GM12891 (cell line): Measurements from ENCODE around the gene OR1K1. TPM values are rescaled to one million over a fixed set of nuclear protein-coding genes. Genes with fewer than 3 reads are reported as not detected.

Source experiments
- DNase-seq: peaks from one replicate; pipeline ENCODE4 v3.0.0; 2011; ENCODE audit warnings: low spot score; ENCODE audit not compliant: insufficient read length
- FAIRE-seq: peaks from 2 replicates; lab custom pipeline; 2011; peaks lifted over from hg19 to GRCh38; lab: Jason Lieb, UNC
- PAX5 ChIP-seq: IDR thresholded peaks from 2 replicates; pipeline ENCODE4 v1.6.1; 2011; ENCODE audit warnings: low read length, moderate library complexity, mild to moderate bottlenecking; ENCODE audit not compliant: insufficient read depth, severe bottlenecking
- POLR2A ChIP-seq: IDR thresholded peaks from 2 replicates; pipeline ENCODE4 v1.6.1; 2011; ENCODE audit warnings: low read depth, low read length, control low read depth
- POLR2AphosphoS5 ChIP-seq: IDR thresholded peaks from 2 replicates; pipeline ENCODE4 v1.6.1; 2011; ENCODE audit warnings: low read depth, low read length, control low read depth
- POU2F2 ChIP-seq: IDR thresholded peaks from 2 replicates; pipeline ENCODE4 v1.6.1; 2011; ENCODE audit warnings: low read depth, mild to moderate bottlenecking, control low read depth, low read length, moderate library complexity
- SPI1 ChIP-seq: IDR thresholded peaks from 2 replicates; pipeline ENCODE4 v1.6.1; 2011; ENCODE audit warnings: low read depth, low read length, control low read depth
- TAF1 ChIP-seq: IDR thresholded peaks from 2 replicates; pipeline ENCODE4 v1.6.1; 2011; ENCODE audit warnings: low read depth, low read length, control low read depth
- polyA plus RNA-seq: library from polyadenylated mRNA; unstranded; fragments of >200 nt; gene quantifications from one replicate; pipeline ENCODE4 v1.2.1, GENCODE V29; 2012; ENCODE audit warnings: low read depth, missing spikeins, inconsistent platforms; ENCODE audit not compliant: missing spikeins

OR1K1 gene, protein sequence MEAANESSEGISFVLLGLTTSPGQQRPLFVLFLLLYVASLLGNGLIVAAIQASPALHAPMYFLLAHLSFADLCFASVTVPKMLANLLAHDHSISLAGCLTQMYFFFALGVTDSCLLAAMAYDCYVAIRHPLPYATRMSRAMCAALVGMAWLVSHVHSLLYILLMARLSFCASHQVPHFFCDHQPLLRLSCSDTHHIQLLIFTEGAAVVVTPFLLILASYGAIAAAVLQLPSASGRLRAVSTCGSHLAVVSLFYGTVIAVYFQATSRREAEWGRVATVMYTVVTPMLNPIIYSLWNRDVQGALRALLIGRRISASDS
- not detected for polyA plus RNA-seq

DNA sequence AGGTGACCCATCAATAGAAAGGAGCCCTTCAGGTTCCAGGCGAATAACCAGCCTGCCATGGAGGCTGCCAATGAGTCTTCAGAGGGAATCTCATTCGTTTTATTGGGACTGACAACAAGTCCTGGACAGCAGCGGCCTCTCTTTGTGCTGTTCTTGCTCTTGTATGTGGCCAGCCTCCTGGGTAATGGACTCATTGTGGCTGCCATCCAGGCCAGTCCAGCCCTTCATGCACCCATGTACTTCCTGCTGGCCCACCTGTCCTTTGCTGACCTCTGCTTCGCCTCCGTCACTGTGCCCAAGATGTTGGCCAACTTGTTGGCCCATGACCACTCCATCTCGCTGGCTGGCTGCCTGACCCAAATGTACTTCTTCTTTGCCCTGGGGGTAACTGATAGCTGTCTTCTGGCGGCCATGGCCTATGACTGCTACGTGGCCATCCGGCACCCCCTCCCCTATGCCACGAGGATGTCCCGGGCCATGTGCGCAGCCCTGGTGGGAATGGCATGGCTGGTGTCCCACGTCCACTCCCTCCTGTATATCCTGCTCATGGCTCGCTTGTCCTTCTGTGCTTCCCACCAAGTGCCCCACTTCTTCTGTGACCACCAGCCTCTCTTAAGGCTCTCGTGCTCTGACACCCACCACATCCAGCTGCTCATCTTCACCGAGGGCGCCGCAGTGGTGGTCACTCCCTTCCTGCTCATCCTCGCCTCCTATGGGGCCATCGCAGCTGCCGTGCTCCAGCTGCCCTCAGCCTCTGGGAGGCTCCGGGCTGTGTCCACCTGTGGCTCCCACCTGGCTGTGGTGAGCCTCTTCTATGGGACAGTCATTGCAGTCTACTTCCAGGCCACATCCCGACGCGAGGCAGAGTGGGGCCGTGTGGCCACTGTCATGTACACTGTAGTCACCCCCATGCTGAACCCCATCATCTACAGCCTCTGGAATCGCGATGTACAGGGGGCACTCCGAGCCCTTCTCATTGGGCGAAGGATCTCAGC lies at the start of gene OR1K1:
Gene OR1K1, plus strand, starts transcription at position 58 of the 995 bp plus-strand sequence. Its CDS starts 0 bp downstream, at position 58.
- no peak for FAIRE-seq
- no peak for DNase-seq
- TF ChIP-seq TAF1 (no peak), POLR2AphosphoS5 (no peak), SPI1 (no peak), POLR2A (no peak)

DNA sequence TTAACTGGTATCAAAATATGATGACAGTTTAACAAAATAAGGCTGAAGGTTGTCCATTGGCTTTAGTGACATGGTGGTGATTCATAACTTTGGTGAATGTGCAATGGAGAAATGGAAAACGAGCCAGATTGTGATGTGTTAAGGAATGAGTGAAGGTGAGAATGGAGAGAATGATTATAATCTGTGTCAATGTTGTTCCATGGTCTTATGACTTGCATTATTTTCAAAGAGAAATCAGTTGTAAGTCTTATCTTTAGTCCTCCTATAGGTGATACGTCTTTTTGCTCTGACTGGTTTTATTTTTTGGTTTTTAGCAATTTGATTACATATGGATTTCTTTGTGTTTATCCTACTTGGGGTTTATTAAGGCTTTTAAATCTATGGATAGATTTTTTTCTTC lies 45.1 kb upstream of the OR1K1 start:
- FAIRE-seq (no peak), DNase-seq (no peak)
- TF ChIP-seq TAF1 (no peak), POLR2A (no peak), SPI1 (no peak), POU2F2 (no peak), POLR2AphosphoS5 (no peak), PAX5 (no peak)

DNA sequence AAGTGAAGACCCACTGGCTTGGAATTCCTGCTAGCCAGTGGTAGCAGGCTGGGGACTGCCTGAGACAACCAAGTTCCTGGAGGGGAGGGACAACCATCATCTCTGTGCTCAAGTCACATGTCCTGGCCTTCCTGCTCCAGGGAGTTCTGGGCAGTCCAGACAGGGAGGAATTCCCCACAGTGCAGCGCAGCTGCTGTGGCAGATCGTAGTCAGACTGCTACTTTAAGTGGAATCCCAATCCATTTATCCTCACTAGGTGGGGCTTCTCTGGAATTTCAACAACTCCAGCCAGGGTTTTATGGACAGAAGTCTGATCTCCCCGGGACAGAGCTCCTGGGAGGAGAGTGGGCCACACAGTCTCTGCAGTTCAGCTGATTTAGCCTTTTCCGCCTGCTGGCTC lies 32.1 kb upstream of the OR1K1 start:
- no peak for DNase-seq
- TF ChIP-seq TAF1 (no peak), POU2F2 (no peak), POLR2AphosphoS5 (no peak), POLR2A (no peak), SPI1 (no peak), PAX5 (no peak)
- FAIRE-seq: no peak

DNA sequence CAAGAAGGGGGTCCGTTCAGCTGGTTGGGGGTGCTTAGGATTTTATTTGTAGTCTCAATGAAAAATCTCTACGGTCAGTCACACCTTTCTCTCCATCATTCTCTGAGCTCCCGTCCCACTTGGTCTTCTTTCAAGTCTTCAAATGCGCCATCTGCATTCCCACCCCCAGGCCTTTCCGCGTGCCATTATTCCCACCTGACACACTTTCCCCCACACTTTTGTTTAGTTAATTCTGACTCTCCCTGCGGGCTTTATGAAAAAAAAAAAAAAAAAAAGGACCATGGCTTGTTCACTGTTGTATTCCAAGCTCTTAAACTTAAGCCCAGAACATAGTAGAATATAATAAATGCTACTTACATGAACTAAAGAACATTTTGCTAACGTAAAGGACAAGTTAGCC lies 22.9 kb upstream of the OR1K1 start:
- no peak for TF ChIP-seq PAX5
- no peak for TF ChIP-seq SPI1
- TF ChIP-seq POLR2AphosphoS5: no peak
- TF ChIP-seq TAF1: no peak
- no peak for TF ChIP-seq POU2F2
- TF ChIP-seq POLR2A: no peak
- no peak for FAIRE-seq
- DNase-seq: no peak

DNA sequence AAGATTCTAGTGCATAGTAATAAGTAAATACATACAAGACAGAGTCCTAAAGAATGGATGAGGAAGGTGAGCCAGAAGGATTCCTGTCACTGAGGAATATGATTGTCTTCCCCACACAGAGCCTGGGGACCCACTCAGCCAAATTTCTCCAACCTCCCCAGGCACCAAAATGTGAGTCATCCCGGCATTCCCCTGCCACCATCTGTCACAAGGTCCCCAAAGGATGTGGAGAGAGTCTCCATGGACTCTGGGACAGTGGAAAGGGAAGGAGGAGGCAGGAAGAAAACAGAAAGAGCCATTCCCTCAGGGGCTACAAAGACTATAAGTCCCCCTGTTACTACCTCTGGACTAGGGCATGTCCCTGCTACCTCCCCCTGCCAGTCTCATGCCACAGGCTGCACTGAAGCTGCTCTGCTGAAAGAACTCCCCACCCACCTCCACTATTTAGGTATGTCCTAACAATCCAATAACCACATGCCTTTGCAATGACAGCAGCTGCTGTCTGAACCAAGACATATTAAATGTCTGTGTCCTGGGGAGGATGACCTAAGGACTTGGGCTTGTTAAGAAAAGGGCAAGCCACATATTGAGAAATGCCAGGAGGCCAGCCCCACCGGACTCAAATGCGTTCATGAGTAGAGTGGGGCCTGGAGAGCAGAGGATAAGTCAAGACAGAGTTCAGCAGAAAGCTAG lies 21.8 kb upstream of the OR1K1 start:
- DNase-seq (no peak), FAIRE-seq (no peak)
- TF ChIP-seq POLR2A: no peak
- TF ChIP-seq POU2F2: no peak
- TF ChIP-seq SPI1: no peak
- no peak for TF ChIP-seq PAX5
- no peak for TF ChIP-seq POLR2AphosphoS5
- TF ChIP-seq TAF1: no peak

DNA sequence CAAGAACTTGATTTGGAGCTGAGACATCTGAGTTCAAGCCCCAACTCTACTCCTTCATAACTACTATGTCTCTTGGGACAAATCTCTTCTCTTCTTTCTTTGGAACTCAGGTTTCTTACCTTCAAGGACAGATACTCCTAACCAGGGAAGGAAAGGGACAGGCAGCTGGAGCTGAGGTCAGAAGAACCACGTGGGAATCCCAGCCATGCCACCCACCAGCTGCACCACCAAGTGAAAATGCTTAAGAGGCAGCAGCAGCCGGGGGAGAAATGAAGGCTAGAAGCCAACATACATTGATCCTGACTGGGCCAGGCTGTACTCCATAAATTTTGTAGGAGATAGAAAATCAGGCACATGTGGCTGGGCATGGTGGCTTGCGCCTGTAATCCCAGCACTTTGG lies 20.7 kb upstream of the OR1K1 start:
- DNase-seq (no peak), FAIRE-seq (no peak)
- TF ChIP-seq PAX5 (no peak), POLR2AphosphoS5 (no peak), POLR2A (no peak), SPI1 (no peak), POU2F2 (no peak), TAF1 (no peak)

DNA sequence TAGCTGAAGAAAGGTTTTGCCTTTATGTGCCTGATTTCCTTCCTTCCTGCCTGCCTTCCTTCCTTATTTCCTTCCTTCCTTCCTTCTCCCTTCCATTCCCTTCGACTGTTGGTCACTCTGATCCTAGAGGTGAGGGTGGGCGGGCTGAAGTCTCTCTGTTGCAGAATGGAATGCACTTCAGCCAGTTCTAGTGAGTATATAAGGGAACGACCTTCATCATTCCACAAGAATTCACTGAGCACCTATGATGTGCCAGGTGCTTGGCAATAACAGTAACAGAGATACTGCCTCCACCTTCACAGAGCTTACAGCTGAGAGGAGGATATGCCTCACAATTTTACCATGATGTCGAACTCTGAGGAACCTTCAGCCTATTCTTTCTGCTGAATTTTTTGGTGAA lies 19.9 kb upstream of the OR1K1 start:
- DNase-seq: no peak
- no peak for TF ChIP-seq POU2F2
- no peak for TF ChIP-seq POLR2AphosphoS5
- TF ChIP-seq SPI1: no peak
- no peak for TF ChIP-seq POLR2A
- TF ChIP-seq TAF1: no peak
- TF ChIP-seq PAX5: no peak
- FAIRE-seq: no peak

DNA sequence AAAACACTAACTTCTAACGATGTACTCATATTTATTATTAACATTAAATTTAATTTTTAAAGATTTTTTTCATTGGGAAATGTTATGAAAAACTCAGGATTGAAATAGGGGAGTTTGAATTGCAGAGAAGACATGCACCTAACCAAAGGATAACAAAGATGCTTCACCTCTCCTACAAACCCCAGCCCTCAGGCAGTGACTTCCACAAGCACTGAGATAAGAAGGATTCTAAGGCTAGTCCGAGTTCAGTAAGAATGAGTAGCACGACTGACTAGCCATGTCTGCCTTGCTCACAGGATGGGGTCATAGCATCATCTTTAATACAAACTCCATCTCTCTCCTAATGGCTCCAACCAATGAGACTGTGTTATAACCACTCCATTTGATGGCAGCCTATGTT lies 18.3 kb upstream of the OR1K1 start:
- no peak for TF ChIP-seq POU2F2
- TF ChIP-seq SPI1: no peak
- TF ChIP-seq PAX5: no peak
- TF ChIP-seq POLR2A: no peak
- TF ChIP-seq POLR2AphosphoS5: no peak
- no peak for TF ChIP-seq TAF1
- FAIRE-seq: no peak
- no peak for DNase-seq

DNA sequence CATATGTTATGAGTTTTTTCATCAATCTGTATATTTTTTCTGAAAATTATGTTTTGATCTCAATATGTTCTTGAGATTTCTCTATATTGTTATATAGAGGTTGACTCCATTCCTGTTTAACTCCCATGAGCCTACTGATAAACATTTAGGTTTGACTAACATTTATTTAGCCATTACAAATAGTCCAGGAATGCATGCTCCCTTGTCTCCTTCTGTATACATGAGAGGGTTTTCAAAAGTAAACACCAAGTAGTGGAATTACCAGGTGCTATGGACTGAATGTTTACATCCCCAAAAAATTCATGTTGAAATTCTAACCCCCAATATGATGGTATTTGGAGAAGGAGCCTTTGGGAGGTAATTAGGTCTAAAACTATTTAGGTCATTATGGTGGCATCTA lies 14.7 kb upstream of the OR1K1 start:
- FAIRE-seq (no peak), DNase-seq (no peak)
- no peak for TF ChIP-seq TAF1
- TF ChIP-seq SPI1: no peak
- TF ChIP-seq POU2F2: no peak
